OCI-LY7 (cell line): ENCODE results near the gene PLXNC1. TPM values are rescaled to one million over a fixed set of nuclear protein-coding genes. Genes with fewer than 3 reads are reported as not detected.
A peak's percentile ranks its signal among the peaks of the same experiment; 100 is the strongest.

ENCODE experiments used
- BruUV-seq: library from RNA; stranded (reverse); fragments of 400-500 nt; replicated peaks from 2 replicates; lab custom pipeline; 2021; lab: Mats Ljungman, UMichigan
- CTCF ChIA-PET: fragments of 300-600 bp; sonication (Branson Sonifier 250); formaldehyde crosslinking; loops from one replicate; lab custom pipeline; 2022; ENCODE audit warnings: antibody characterized with exemption; ENCODE audit not compliant: unreplicated experiment; lab: Charles Lee
- POLR2A ChIA-PET: fragments of 300-600 bp; sonication (Branson Sonifier 250); formaldehyde crosslinking; loops from one replicate; lab custom pipeline; 2022; ENCODE audit warnings: antibody characterized with exemption; lab: Charles Lee
- DNase-seq: peaks from one replicate; pipeline ENCODE4 v3.0.0-alpha.2; 2015; ENCODE audit warnings: low spot score
- H2AFZ ChIP-seq: fragments of 200-600 bp; sonication (generic), shearing (Covaris generic); 2 replicates; pipeline ENCODE4 v1.6.1; 2014; ENCODE audit warnings: mild to moderate bottlenecking, antibody characterized with exemption, low read length, moderate library complexity
- H3K27ac ChIP-seq: fragments of 200-600 bp; sonication (generic); 2 replicates; pipeline ENCODE4 v1.5.1; 2014; ENCODE audit warnings: mixed run types, low read depth, mild to moderate bottlenecking, moderate library complexity, low read length, inconsistent platforms; ENCODE audit not compliant: poor library complexity, severe bottlenecking
- H3K36me3 ChIP-seq: fragments of 200-600 bp; sonication (generic); 2 replicates; pipeline ENCODE4 v1.6.1; 2014; ENCODE audit warnings: mild to moderate bottlenecking, antibody characterized with exemption, low read length, moderate library complexity, mixed read lengths; ENCODE audit not compliant: insufficient read depth
- H3K4me1 ChIP-seq: fragments of 200-600 bp; sonication (generic); 2 replicates; pipeline ENCODE4 v1.5.1; 2014; ENCODE audit warnings: mild to moderate bottlenecking, low read length; ENCODE audit not compliant: insufficient read depth, poor library complexity, severe bottlenecking
- H3K4me2 ChIP-seq: fragments of 200-600 bp; sonication (generic); 2 replicates; pipeline ENCODE4 v1.6.1; 2014; ENCODE audit warnings: mild to moderate bottlenecking, low read length
- H3K4me3 ChIP-seq: fragments of 200-600 bp; sonication (generic); 2 replicates; pipeline ENCODE4 v1.5.1; 2014; ENCODE audit warnings: mild to moderate bottlenecking, low read depth, low read length; ENCODE audit not compliant: poor library complexity, severe bottlenecking
- H3K79me2 ChIP-seq: fragments of 200-600 bp; sonication (generic); 2 replicates; pipeline ENCODE4 v1.6.1; 2016; ENCODE audit warnings: low read depth, mild to moderate bottlenecking, low read length, moderate library complexity, mixed read lengths; ENCODE audit not compliant: insufficient read depth
- H3K9me2 ChIP-seq: fragments of 200-600 bp; sonication (generic); 2 replicates; pipeline ENCODE4 v1.6.1; 2016; ENCODE audit warnings: mild to moderate bottlenecking, low read length, mixed read lengths; ENCODE audit not compliant: insufficient read depth
- H3K9me3 ChIP-seq: fragments of 200-600 bp; sonication (generic); 2 replicates; pipeline ENCODE4 v1.6.1; 2014; ENCODE audit warnings: mild to moderate bottlenecking, mixed run types, low read length, mixed read lengths
- H4K20me1 ChIP-seq: fragments of 200-600 bp; sonication (generic); 2 replicates; pipeline ENCODE4 v1.6.1; 2014; ENCODE audit warnings: mild to moderate bottlenecking, antibody characterized with exemption, low read length, moderate library complexity, mixed read lengths; ENCODE audit not compliant: insufficient read depth
- CTCF ChIP-seq: fragments of 200-600 bp; sonication (generic); conservative IDR thresholded peaks from 2 replicates; pipeline ENCODE4 v1.5.1; 2014; ENCODE audit warnings: mild to moderate bottlenecking, antibody characterized with exemption, low read length, moderate library complexity, mixed read lengths
- EZH2phosphoT487 ChIP-seq: fragments of 200-600 bp; sonication (generic); IDR thresholded peaks from 2 replicates; pipeline ENCODE4 v1.6.1; 2018; ENCODE audit warnings: low read depth, borderline replicate concordance, mild to moderate bottlenecking, mixed run types, antibody characterized with exemption, low read length, moderate library complexity, mixed read lengths
- intact Hi-C: fragments of 100-400 bp; cut with micrococcal nuclease; formaldehyde crosslinking; loops from one replicate; pipeline ENCODE4 v1.10.0; 2022; ENCODE audit not compliant: unreplicated experiment
- total RNA-seq, 2 experiments: library from RNA; depleted of rRNA in 1 of 2; stranded (reverse); fragments of >200 nt in 1 of 2; shearing (Covaris generic) in 1 of 2; gene quantifications; 2 replicates each; pipeline ENCODE4 v1.2.3, GENCODE V29; 2014 to 2022

PLXNC1 gene
- total RNA-seq, 2 experiments from 2014 or later = 4.5 to 8.0 TPM

DNA sequence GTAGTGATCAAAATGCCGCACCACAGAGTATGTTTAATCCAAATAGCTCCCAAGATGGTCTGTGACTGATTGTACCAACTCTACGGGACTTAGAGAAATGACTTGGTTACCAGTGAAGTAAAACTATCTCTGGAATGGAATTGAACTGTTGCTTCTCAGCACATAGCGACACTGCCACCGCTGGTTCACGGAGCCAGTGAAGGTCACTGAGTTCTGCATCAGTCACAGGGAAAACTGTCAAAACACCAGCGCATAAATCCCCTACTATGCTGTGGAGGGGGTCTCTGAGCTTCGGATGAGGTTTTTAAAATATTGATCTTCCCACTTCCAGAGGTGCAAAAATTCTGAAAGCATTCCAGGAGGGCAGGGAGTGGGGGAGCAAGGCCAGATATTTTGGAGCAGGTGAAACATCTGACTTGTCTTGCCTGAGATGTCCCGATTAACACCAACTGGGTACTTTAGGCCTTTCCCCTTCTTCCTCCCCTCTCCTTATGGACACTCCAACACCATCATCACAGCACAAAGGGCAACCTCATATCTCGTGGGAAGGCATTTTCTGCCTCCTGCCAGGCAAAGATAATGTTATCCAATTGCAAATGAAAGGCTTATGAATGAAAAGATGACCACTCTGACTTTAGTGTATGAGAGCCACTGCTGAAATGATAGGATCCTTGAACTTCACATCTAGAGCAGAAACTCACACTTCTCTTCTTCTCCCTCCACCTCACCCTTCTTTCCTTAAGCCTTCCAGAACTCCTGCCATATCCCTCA lies 2.0 kb upstream of the PLXNC1 start:
- TF ChIP-seq EZH2phosphoT487 = no peak
- no peak for TF ChIP-seq CTCF

DNA sequence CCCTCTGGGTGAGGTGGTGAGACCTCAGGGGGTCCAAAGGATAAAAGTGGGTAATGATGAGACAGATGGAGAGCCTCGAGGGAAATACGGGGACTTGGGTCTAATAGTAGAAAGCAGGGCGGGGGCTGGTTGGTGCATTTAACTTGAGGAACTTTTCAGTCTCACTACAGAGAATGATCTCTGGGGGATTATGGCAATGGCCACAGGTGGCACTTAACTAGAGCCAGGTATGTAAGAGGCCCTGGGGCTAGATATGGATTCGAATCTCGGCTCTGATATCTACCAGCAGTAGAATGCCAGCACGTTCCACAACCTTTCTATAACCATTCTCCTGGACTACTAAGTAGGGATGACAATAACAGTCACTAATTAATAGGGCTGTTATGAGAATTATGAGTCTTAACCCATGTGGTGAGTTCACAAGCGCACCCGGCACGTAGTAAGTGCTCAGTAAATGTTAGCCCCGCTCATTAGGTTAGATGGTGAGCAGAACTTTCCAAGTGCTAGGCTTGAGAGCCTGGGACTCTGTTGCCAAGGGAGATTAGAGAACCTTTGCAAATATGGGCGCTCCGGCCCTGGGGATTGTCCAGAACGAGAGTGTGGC lies 888 bp upstream of the PLXNC1 start:
- ChIA-PET POLR2A (interaction anchor here (0.5 to 0.7 kb wide), 4 partner anchors 36 to 310 kb away, joined by 3 read pairs; no protein-coding TSS in a partner anchor), CTCF (interaction anchor here (0.6 to 1.0 kb wide), 4 partner anchors 24 to 279 kb away, joined by 3 to 7 read pairs (median 6); no protein-coding TSS in a partner anchor)
- peaks cover 19% of the 10 kb centered on the region for H3K4me1 ChIP-seq
- BruUV-seq = no TSS peak
- H3K9me3 ChIP-seq = no peaks in the 10 kb centered on the region
- no peaks in the 10 kb centered on the region for H3K36me3 ChIP-seq
- no peaks in the 10 kb centered on the region for H3K9me2 ChIP-seq
- H3K79me2 ChIP-seq = no peaks in the 10 kb centered on the region
- TF ChIP-seq EZH2phosphoT487 (no peak), CTCF (no peak)
- DNase-seq = peak; percentile 42
- H3K4me2 ChIP-seq = peak overlapping the region; percentile 83
- H2AFZ ChIP-seq = peak overlapping the region; percentile 71
- H3K27ac ChIP-seq = no peak overlapping the region
- intact Hi-C loops = loop anchor here (5.0 to 10.0 kb wide), 4 partner anchors 187 to 1190 kb away; no protein-coding TSS in a partner anchor
- no peaks in the 10 kb centered on the region for H4K20me1 ChIP-seq
- peak overlapping the region; percentile 71 for H3K4me3 ChIP-seq

More for the DNA sequence above, 2.0 kb upstream of the PLXNC1 start:
- no peak for DNase-seq
- CTCF ChIA-PET = no interaction called here
- H3K4me1 ChIP-seq = peaks cover 19% of the 10 kb centered on the region
- H3K4me3 ChIP-seq = no peak overlapping the region
- BruUV-seq = no TSS peak
- H3K9me3 ChIP-seq = no peaks in the 10 kb centered on the region
- H3K4me2 ChIP-seq = no peak overlapping the region
- H2AFZ ChIP-seq = no peak overlapping the region
- no peak overlapping the region for H3K27ac ChIP-seq
- H3K36me3 ChIP-seq = no peaks in the 10 kb centered on the region
- no peaks in the 10 kb centered on the region for H3K79me2 ChIP-seq
- no peaks in the 10 kb centered on the region for H3K9me2 ChIP-seq
- POLR2A ChIA-PET = interaction anchor here (0.5 to 0.7 kb wide), 2 partner anchors 17 to 544 kb away, joined by 3 to 4 read pairs; no protein-coding TSS in a partner anchor
- no peaks in the 10 kb centered on the region for H4K20me1 ChIP-seq
- intact Hi-C loops = loop anchor here (5.0 to 10.0 kb wide), 4 partner anchors 188 to 1191 kb away; no protein-coding TSS in a partner anchor
